GM04504 (cell line): Measurements from ENCODE around the gene LHX1.

Experiments
- DNase-seq: peaks from one replicate; pipeline ENCODE4 v3.0.0-alpha.2; 2012; ENCODE audit warnings: low read depth

LHX1 gene

GRCh38 chr17:36937001-36937958, at the start of gene LHX1:
Gene LHX1 (plus strand): TSS chr17:36937475. CDS start chr17:36938198, 723 bp downstream.
- DNase-seq = no peak

GRCh38 chr17:36888236-36888951, 48.9 kb upstream of the LHX1 start:
- no peak for DNase-seq

GRCh38 chr17:36889770-36890349, 47.4 kb upstream of the LHX1 start:
- no peak for DNase-seq

- no peak for DNase-seq
Measured at GRCh38 chr17:36890398-36891168, 46.7 kb upstream of the LHX1 start.

GRCh38 chr17:36892112-36892838, 45.0 kb upstream of the LHX1 start:
- no peak for DNase-seq

GRCh38 chr17:36894177-36894576, 43.1 kb upstream of the LHX1 start:
- no peak for DNase-seq

- no peak for DNase-seq
Measured at GRCh38 chr17:36894925-36895324, 42.4 kb upstream of the LHX1 start.

- DNase-seq = no peak
Measured at GRCh38 chr17:36899250-36900159, 37.8 kb upstream of the LHX1 start.

- no peak for DNase-seq
Measured at GRCh38 chr17:36900160-36900512, 37.1 kb upstream of the LHX1 start.

GRCh38 chr17:36901506-36901905, 35.8 kb upstream of the LHX1 start:
- no peak for DNase-seq

- no peak for DNase-seq
Measured at GRCh38 chr17:36907407-36907806, 29.9 kb upstream of the LHX1 start.

- DNase-seq = no peak
Measured at GRCh38 chr17:36910513-36910912, 26.8 kb upstream of the LHX1 start.

GRCh38 chr17:36911001-36911400, 26.3 kb upstream of the LHX1 start:
- no peak for DNase-seq

- no peak for DNase-seq
Measured at GRCh38 chr17:36913132-36913531, 24.1 kb upstream of the LHX1 start.

GRCh38 chr17:36918211-36918691, 19.0 kb upstream of the LHX1 start:
- no peak for DNase-seq

GRCh38 chr17:36919407-36919968, 17.8 kb upstream of the LHX1 start:
- DNase-seq = no peak

- DNase-seq = no peak
Measured at GRCh38 chr17:36920032-36921005, 17.0 kb upstream of the LHX1 start.

- no peak for DNase-seq
Measured at GRCh38 chr17:36921095-36921851, 16.0 kb upstream of the LHX1 start.
